IPS DF 6.9 (cell line): Measurements from ENCODE around the gene KBTBD12.

Experiments used
- DNase-seq: peaks from one replicate; pipeline ENCODE4 v3.0.0-alpha.2; 2013; ENCODE audit warnings: low read depth, low spot score
- H3K27ac ChIP-seq: one replicate; pipeline ENCODE4 v1.5.1; 2013; ENCODE audit warnings: low read length, control low read depth
- H3K27me3 ChIP-seq: 2 replicates; pipeline ENCODE4 v1.6.1; 2013; ENCODE audit warnings: mild to moderate bottlenecking, low read length; ENCODE audit not compliant: control insufficient read depth, insufficient read depth
- H3K36me3 ChIP-seq: 2 replicates; pipeline ENCODE4 v1.6.1; 2013; ENCODE audit warnings: low read length; ENCODE audit not compliant: control insufficient read depth, insufficient read depth
- H3K4me1 ChIP-seq: 2 replicates; pipeline ENCODE4 v1.6.1; 2013; ENCODE audit warnings: low read length; ENCODE audit not compliant: control insufficient read depth, insufficient read depth
- H3K4me3 ChIP-seq: 2 replicates; pipeline ENCODE4 v1.5.1; 2013; ENCODE audit warnings: mild to moderate bottlenecking, low read length
- H3K9me3 ChIP-seq: 2 replicates; pipeline ENCODE4 v1.6.1; 2013; ENCODE audit warnings: low read length, inconsistent platforms; ENCODE audit not compliant: control insufficient read depth, insufficient read depth
- WGBS: extraction: QIAGEN DNeasy Blood & Tissue Kit; methylation state at CpG from one replicate; pipeline ENCODE4 v1.1.7; 2013; ENCODE audit warnings: mixed read lengths, missing lambda C conversion rate; ENCODE audit not compliant: insufficient read length, insufficient coverage; 5-methylcytosine and 5-hydroxymethylcytosine counted together

Gene KBTBD12

GRCh38 chr3:128007033-128007424 is 92.0 kb downstream of the KBTBD12 start:
- WGBS, result no CpG with 5 or more reads among the region's 11 CpGs
- Histone ChIP-seq H3K4me1 (peaks cover 5% of the 10 kb centered on the region), H3K9me3 (no peaks in the 10 kb centered on the region), H3K36me3 (no peaks in the 10 kb centered on the region), H3K27ac (no peak overlapping the region), H3K27me3 (no peaks in the 10 kb centered on the region), H3K4me3 (no peak overlapping the region)
- no peak for DNase-seq

GRCh38 chr3:128009952-128010846 is 95.2 kb downstream of the KBTBD12 start:
- no peaks in the 10 kb centered on the region for H3K36me3 ChIP-seq
- no peak overlapping the region for H3K4me3 ChIP-seq
- no peaks in the 10 kb centered on the region for H3K27me3 ChIP-seq
- peaks cover 5% of the 10 kb centered on the region for H3K4me1 ChIP-seq
- H3K27ac ChIP-seq, result no peak overlapping the region
- no CpG with 5 or more reads among the region's 12 CpGs for WGBS
- no peak for DNase-seq
- H3K9me3 ChIP-seq, result no peaks in the 10 kb centered on the region

GRCh38 chr3:128011140-128011539 is 96.1 kb downstream of the KBTBD12 start:
- Histone ChIP-seq H3K27ac (no peak overlapping the region), H3K9me3 (no peaks in the 10 kb centered on the region), H3K36me3 (no peaks in the 10 kb centered on the region), H3K4me3 (no peak overlapping the region), H3K4me1 (peaks cover 3% of the 10 kb centered on the region; the same call in 1 of the 2 replicates), H3K27me3 (no peaks in the 10 kb centered on the region)
- peak; percentile 66 for DNase-seq
- WGBS, result no CpG with 5 or more reads among the region's 12 CpGs

GRCh38 chr3:128012050-128012449 is 97.0 kb downstream of the KBTBD12 start:
- Histone ChIP-seq H3K9me3 (no peaks in the 10 kb centered on the region), H3K4me1 (peaks cover under 1% of the 10 kb centered on the region; the same call in 1 of the 2 replicates), H3K36me3 (no peaks in the 10 kb centered on the region), H3K4me3 (no peak overlapping the region), H3K27me3 (no peaks in the 10 kb centered on the region), H3K27ac (no peak overlapping the region)
- WGBS, result no CpG with 5 or more reads among the region's 14 CpGs
- no peak for DNase-seq

- no peaks in the 10 kb centered on the region for H3K9me3 ChIP-seq
- H3K27me3 ChIP-seq, result no peaks in the 10 kb centered on the region
- WGBS, result no CpG with 5 or more reads among the region's 3 CpGs
- no peak overlapping the region for H3K27ac ChIP-seq
- DNase-seq, result no peak
- no peaks in the 10 kb centered on the region for H3K4me1 ChIP-seq
- H3K36me3 ChIP-seq, result no peaks in the 10 kb centered on the region
- no peak overlapping the region for H3K4me3 ChIP-seq
Observed at GRCh38 chr3:128014548-128014947, 99.5 kb downstream of the KBTBD12 start.

- Histone ChIP-seq H3K27me3 (no peaks in the 10 kb centered on the region), H3K4me3 (no peak overlapping the region), H3K9me3 (no peaks in the 10 kb centered on the region), H3K36me3 (no peaks in the 10 kb centered on the region), H3K27ac (no peak overlapping the region), H3K4me1 (no peaks in the 10 kb centered on the region)
- no CpG with 5 or more reads among the region's 1 CpG for WGBS
- no peak for DNase-seq
Observed at GRCh38 chr3:128016502-128016901, 101.5 kb downstream of the KBTBD12 start.

- Histone ChIP-seq H3K36me3 (no peaks in the 10 kb centered on the region), H3K4me1 (no peaks in the 10 kb centered on the region), H3K4me3 (no peak overlapping the region), H3K27ac (no peak overlapping the region), H3K9me3 (no peaks in the 10 kb centered on the region), H3K27me3 (no peaks in the 10 kb centered on the region)
- WGBS, result no CpG with 5 or more reads among the region's 10 CpGs
- no peak for DNase-seq
Observed at GRCh38 chr3:128021768-128022372, 106.8 kb downstream of the KBTBD12 start.

GRCh38 chr3:128033102-128033501 is 118.1 kb downstream of the KBTBD12 start:
- H3K4me1 ChIP-seq, result no peaks in the 10 kb centered on the region
- no peak overlapping the region for H3K4me3 ChIP-seq
- H3K9me3 ChIP-seq, result no peaks in the 10 kb centered on the region
- DNase-seq, result no peak
- H3K27ac ChIP-seq, result no peak overlapping the region
- H3K36me3 ChIP-seq, result no peaks in the 10 kb centered on the region
- no peaks in the 10 kb centered on the region for H3K27me3 ChIP-seq

GRCh38 chr3:128036119-128036518 is 121.1 kb downstream of the KBTBD12 start:
- Histone ChIP-seq H3K9me3 (no peaks in the 10 kb centered on the region), H3K4me1 (no peaks in the 10 kb centered on the region), H3K4me3 (no peak overlapping the region), H3K27ac (no peak overlapping the region), H3K27me3 (no peaks in the 10 kb centered on the region), H3K36me3 (no peaks in the 10 kb centered on the region)
- no CpG with 5 or more reads among the region's 1 CpG for WGBS
- DNase-seq, result no peak
